DLD1 (cell line): ENCODE data around the gene CLEC16A.

Experiments
- in situ Hi-C: cut with HindIII; loops from 2 replicates; pipeline ENCODE4 v1.10.0; 2017; ENCODE audit warnings: low sequenced_read_pairs

Gene CLEC16A

GRCh38 chr16:11183035-11183812, 238.9 kb downstream of the CLEC16A start:
- in situ Hi-C loops, result no loop called here

- in situ Hi-C loops, result no loop called here
Observed at GRCh38 chr16:11183951-11184350, 239.6 kb downstream of the CLEC16A start.

GRCh38 chr16:11187522-11188023, 243.2 kb downstream of the CLEC16A start:
- in situ Hi-C loops, result no loop called here

- in situ Hi-C loops, result no loop called here
Observed at GRCh38 chr16:11188801-11189740, 244.7 kb downstream of the CLEC16A start.

- in situ Hi-C loops, result no loop called here
Observed at GRCh38 chr16:11190588-11191560, 246.5 kb downstream of the CLEC16A start.

- in situ Hi-C loops, result no loop called here
Observed at GRCh38 chr16:11191665-11192064, 247.3 kb downstream of the CLEC16A start.

GRCh38 chr16:11193494-11193893, 249.1 kb downstream of the CLEC16A start:
- in situ Hi-C loops, result no loop called here

- in situ Hi-C loops, result no loop called here
Observed at GRCh38 chr16:11194913-11195312, 250.5 kb downstream of the CLEC16A start.

- in situ Hi-C loops, result no loop called here
Observed at GRCh38 chr16:11196286-11196828, 252.0 kb downstream of the CLEC16A start.

GRCh38 chr16:11198375-11198774, 254.0 kb downstream of the CLEC16A start:
- in situ Hi-C loops, result no loop called here

- in situ Hi-C loops, result no loop called here
Observed at GRCh38 chr16:11198828-11199227, 254.5 kb downstream of the CLEC16A start.

- in situ Hi-C loops, result no loop called here
Observed at GRCh38 chr16:11200592-11200991, 256.2 kb downstream of the CLEC16A start.

- in situ Hi-C loops, result no loop called here
Observed at GRCh38 chr16:11201498-11202259, 257.3 kb downstream of the CLEC16A start.

- in situ Hi-C loops, result no loop called here
Observed at GRCh38 chr16:11202260-11203091, 258.1 kb downstream of the CLEC16A start.

- in situ Hi-C loops, result no loop called here
Observed at GRCh38 chr16:11203111-11203623, 258.8 kb downstream of the CLEC16A start.

- in situ Hi-C loops, result no loop called here
Observed at GRCh38 chr16:11204513-11205047, 260.2 kb downstream of the CLEC16A start.

- in situ Hi-C loops, result no loop called here
Observed at GRCh38 chr16:11205065-11205699, 260.8 kb downstream of the CLEC16A start.
